GM18517 (cell line): ENCODE data around the gene BRK1.
"Not testable (repeated sequence)": the region's sequence is repeated elsewhere in the genome, so short reads cannot be mapped to it uniquely, and the experiment has no call there.

Experiments used
- ATAC-seq: cut with Tn5 transposase; IDR thresholded peaks from one replicate; pipeline ENCODE4 v1.9.1; 2021; ENCODE audit warnings: mild to moderate bottlenecking, moderate library complexity; ENCODE audit not compliant: unreplicated experiment

BRK1 gene

DNA sequence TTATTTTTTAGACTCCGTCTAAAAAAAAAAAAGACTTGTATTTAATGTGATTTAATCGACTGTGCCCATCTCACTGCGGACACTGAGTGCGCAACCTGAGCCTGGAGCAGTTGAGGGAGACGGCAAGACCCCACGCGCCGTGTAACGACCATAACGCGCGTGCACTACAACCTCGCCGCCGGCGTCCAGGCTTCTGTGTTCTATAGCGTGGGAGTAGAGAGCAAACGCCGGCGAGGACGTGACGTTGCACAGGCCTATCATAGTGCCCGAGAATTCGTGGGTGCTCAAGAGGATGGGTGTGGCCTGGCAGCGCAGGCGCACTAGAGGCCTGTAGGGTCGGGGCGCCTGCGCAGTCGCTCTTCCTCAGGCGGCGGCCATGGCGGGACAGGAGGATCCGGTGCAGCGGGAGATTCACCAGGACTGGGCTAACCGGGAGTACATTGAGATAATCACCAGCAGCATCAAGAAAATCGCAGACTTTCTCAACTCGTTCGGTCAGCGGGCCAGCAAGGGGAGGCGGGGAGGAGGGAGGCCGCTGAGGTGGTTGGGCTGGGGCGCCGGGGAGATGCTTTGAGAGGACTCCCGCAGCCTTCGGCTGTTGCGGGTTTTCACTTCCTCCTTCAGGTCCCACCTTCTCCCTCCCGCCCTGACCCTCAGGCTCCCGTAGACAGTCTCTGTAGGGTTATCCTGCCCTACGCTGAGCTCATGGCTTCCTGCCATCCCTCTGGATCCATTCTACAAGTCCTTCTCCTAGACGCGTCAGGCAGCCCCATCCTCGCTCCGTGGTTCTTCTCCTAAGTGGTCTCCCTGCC is at the start of gene BRK1:
BRK1 (plus strand) TSS at position 350 of the 812 bp plus-strand sequence; CDS start at position 377, 27 bp downstream.
- ATAC-seq = peak; percentile 75

GRCh38 chr3:10070077-10070476 is 45.4 kb upstream of the BRK1 start:
- not testable (repeated sequence) for ATAC-seq

- ATAC-seq = no peak
These were observed 40.8 kb upstream of the BRK1 start for GRCh38 chr3:10074666-10075065.

- ATAC-seq = no peak
These were observed 33.6 kb upstream of the BRK1 start for GRCh38 chr3:10081871-10082270.

GRCh38 chr3:10085738-10086137 is 29.7 kb upstream of the BRK1 start:
- ATAC-seq = no peak

DNA sequence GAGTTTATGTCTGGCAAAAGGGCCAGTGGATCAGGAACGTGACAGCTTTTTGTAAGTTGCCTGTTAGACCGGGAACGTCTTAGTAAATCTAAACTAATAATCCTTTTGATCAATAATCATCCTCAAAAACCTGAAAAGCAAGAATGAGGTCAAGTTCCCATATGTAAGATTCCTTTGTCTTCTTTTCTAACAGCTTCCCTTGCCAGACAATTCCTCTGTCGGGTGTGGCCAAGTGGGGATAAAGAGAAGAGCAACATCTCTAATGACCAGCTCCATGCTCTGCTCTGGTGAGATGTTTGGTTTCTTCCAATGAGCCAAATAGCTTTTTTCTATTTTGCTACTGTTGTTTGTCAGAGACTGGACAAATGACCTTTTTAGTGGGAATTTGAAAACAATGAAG is 27.2 kb upstream of the BRK1 start:
- ATAC-seq = no peak

- no peak for ATAC-seq
These were observed 25.3 kb upstream of the BRK1 start for GRCh38 chr3:10090179-10090578.

- not testable (repeated sequence) for ATAC-seq
These were observed 24.7 kb upstream of the BRK1 start for GRCh38 chr3:10090774-10091173.

DNA sequence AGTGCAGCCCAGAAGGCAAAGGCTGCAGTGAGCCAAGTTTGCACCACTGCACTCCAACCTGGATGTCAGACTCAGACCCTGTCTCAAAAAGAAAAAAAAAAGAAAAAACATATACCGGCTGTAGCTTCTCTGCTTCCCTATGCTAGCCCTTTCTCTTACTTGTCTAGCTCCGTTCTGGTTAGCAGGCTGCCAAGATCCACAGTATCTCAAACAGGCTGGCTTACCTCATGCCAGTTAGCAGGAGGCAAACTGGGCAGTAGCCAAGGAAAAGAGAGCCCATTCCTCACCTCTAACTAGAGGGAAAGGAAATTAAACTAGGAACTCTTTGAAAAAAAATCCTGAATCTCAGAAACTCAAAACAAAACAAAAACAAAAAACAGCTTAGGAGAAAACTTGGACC is 24.1 kb upstream of the BRK1 start:
- not testable (repeated sequence) for ATAC-seq

DNA sequence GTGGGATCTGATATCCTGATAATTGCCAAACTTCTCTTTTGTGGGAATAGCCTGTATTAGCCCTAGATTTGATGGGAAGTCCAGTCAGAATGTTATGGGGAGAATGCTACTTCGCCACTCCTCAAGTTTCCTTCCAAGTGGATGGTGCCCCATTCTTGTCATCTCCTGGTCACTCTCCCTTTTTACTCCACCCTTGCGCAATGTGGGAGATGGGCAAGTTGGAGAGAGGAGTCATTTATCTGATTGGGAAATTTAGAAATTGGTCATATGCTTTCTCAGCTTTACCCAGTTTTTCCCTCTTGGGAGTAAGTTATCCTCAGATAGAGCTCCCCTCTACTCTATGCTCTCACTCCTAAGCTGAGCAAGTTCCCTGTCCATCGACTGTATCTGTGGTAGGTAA is 21.8 kb upstream of the BRK1 start:
- no peak for ATAC-seq

GRCh38 chr3:10099041-10099440 is 16.4 kb upstream of the BRK1 start:
- ATAC-seq = no peak

DNA sequence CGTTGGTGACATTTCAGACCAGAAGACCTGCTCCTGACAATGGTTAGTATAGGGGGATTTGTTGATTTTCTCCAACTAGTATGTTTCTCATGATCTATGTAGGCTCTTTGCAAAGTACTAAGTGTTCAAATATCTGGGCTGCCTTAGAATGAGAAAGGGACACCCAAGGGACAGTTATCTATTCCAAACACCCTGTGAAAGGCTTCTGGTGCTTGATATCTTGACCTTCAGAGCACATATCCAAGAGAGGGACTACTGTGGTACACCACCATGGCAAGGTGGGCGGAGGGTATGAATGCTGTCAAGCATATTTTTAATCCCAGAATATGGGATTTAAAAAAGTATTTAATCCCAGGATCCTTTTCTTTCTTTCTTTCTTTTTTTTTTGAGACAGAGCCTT is 8.6 kb upstream of the BRK1 start:
- no peak for ATAC-seq

- ATAC-seq = no peak
These were observed 7.4 kb upstream of the BRK1 start, which contains the start of gene FANCD2OS for GRCh38 chr3:10108091-10108490. FANCD2OS (minus strand) TSS chr3:10108255; CDS start chr3:10104774, 3,481 bp downstream.

- ATAC-seq = no peak
These were observed 624 bp downstream of the BRK1 start for GRCh38 chr3:10116138-10116460.

GRCh38 chr3:10116928-10117327 is 1.5 kb downstream of the BRK1 start:
- no peak for ATAC-seq

GRCh38 chr3:10119376-10119775 is 3.9 kb downstream of the BRK1 start:
- no peak for ATAC-seq

GRCh38 chr3:10121064-10121463 is 5.6 kb downstream of the BRK1 start:
- no peak for ATAC-seq

DNA sequence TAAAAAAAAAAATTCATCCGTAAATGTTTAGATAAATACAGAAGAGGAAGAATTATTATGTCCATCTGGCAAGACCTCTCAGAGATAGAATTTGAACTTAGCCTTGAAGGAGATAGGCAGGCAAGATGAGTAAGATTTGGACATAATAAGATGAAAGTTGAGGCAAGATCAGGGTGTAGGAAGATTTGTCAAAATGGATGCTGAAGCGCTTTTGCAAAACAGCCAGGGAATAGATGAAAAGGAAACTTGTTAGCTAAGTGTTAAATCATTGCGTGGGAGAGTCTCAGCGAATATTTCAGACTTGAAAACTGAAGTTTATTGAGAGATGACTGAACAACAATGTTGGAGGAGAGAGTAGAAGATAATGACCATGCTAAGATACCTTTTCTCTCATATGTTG is 7.2 kb downstream of the BRK1 start:
- ATAC-seq = no peak

DNA sequence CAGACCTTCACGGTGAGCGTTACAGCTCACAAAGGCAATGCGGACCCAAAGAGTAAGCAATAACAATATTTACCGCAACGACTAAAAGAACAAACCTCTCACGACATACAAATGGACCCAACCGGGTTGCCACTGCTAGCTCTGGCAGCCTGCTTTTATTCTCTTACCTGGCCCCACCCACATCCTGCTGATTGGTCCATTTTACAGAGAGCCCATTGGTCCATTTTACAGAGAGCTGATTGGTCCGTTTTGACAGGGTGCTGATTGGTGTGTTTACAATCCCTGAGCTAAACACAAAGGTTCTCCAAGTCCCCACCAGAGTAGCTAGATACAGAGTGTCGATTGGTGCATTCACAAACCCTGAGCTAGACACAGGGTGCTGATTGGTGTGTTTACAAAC is 20.4 kb downstream of the BRK1 start:
- not testable (repeated sequence) for ATAC-seq

- no peak for ATAC-seq
These were observed 21.0 kb downstream of the BRK1 start for GRCh38 chr3:10136426-10137005.

DNA sequence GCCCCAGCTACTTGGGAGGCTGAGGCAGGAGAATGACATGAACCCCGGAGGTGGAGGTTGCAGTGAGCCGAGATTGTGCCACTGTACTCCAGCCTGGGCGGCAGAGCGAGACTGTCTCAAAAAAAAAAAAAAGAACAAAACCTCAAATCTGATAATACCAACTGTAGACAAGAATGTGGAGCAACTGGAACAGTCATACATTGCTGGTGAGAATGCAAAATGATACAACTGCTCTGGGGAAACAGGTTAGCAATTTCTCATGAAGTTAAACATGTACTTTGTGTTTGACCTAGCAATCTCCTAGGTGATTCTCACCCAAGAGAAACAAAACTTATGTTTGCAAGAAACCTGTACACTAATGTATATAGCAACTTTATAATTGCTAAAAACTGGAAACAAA is 21.7 kb downstream of the BRK1 start:
- no peak for ATAC-seq

DNA sequence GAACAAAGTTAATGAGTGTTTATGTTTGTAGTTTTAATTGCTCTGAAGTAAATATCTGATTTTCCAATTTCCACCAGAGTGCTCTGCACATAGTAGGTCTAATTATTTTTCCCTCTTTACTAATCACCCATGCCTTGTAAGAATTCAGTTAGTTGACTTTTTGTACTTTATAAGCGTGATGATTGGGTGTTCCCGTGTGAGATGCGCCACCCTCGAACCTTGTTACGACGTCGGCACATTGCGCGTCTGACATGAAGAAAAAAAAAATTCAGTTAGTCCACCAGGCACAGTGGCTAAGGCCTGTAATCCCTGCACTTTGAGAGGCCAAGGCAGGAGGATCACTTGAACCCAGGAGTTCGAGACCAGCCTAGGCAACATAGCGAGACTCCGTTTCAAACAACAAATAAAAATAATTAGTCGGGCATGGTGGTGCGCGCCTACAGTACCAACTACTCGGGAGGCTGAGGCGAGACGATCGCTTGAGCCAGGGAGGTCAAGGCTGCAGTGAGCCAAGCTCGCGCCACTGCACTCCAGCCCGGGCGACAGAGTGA is 25.6 kb downstream of the BRK1 start:
- no peak for ATAC-seq
